Testis (tissue), 3 donors: Measurements from ENCODE around the gene ANKRD11. TPM values are rescaled to one million over a fixed set of nuclear protein-coding genes. Genes with fewer than 3 reads are reported as not detected.

Source experiments
- DNase-seq: peaks from one replicate; pipeline ENCODE4 v3.0.0-alpha.2; 2019
- H3K27ac ChIP-seq, 2 donors: fragments of 200-600 bp; sonication (generic); one replicate each; pipeline ENCODE4 v1.5.1; 2019
- H3K27me3 ChIP-seq: fragments of 200-600 bp; sonication (generic); one replicate; pipeline ENCODE4 v1.5.1; 2019
- H3K36me3 ChIP-seq: fragments of 200-600 bp; sonication (generic); one replicate; pipeline ENCODE4 v1.5.1; 2017; ENCODE audit warnings: low read depth; ENCODE audit errors: missing control alignments
- H3K4me1 ChIP-seq: fragments of 200-600 bp; sonication (generic); one replicate; pipeline ENCODE4 v1.5.1; 2019
- H3K4me3 ChIP-seq, 2 donors: fragments of 200-600 bp; sonication (generic); one replicate each; pipeline ENCODE4 v1.5.1; 2017 to 2019
- H3K9me3 ChIP-seq: fragments of 200-600 bp; sonication (generic); one replicate; pipeline ENCODE4 v1.5.1; 2017
- CTCF ChIP-seq, 3 experiments: fragments of 450-650 bp in 2 of 3; fragments of 200-600 bp in 1 of 3; sonication (generic) in 1 of 3; IDR thresholded peaks; one replicate each; pipeline ENCODE4 v1.5.1; 2016 to 2019; ENCODE audit warnings: antibody characterized with exemption in 3 of 3, mild to moderate bottlenecking in 2 of 3, moderate library complexity in 1 of 3
- POLR2A ChIP-seq: fragments of 450-650 bp; IDR thresholded peaks from one replicate; pipeline ENCODE4 v1.6.1; 2017; ENCODE audit warnings: antibody characterized with exemption, mild to moderate bottlenecking, moderate library complexity
- WGBS, 2 donors: methylation state at CpG; one replicate each; pipeline ENCODE4 v1.1.5; 2018; 5-methylcytosine and 5-hydroxymethylcytosine counted together
- intact Hi-C: fragments of 100-400 bp; cut with DNase I; formaldehyde crosslinking; loops from one replicate; pipeline ENCODE4 v1.15.1; 2023; ENCODE audit warnings: low total_unique reads
- polyA plus RNA-seq: library from polyadenylated mRNA; stranded (reverse); fragments of 350-450 nt; fragmentation: Illumina TruSeq; extraction: RNeasy Lipid Tissue Mini Kit (QIAGEN cat#74804); gene quantifications from one replicate; pipeline ENCODE4 v1.2.3, GENCODE V29; 2014; ENCODE audit warnings: low read depth, low replicate concordance; ENCODE audit not compliant: insufficient read depth
- total RNA-seq, 2 donors: library from RNA; depleted of rRNA; stranded (reverse); fragments of >200 nt; gene quantifications; one replicate each; pipeline ENCODE4 v1.2.3, GENCODE V29; 2016

The ANKRD11 gene
- total and polyA plus RNA-seq, 3 donors from 2014 or later = 49.7 to 187 (median 150) TPM

- intact Hi-C loops = no loop called here
- Histone ChIP-seq H3K27ac (no peak overlapping the region), H3K4me3 (no peak overlapping the region)
Observed at GRCh38 chr16:89371968-89372634, 118.3 kb downstream of the ANKRD11 start.

GRCh38 chr16:89371386-89371785 is 119.0 kb downstream of the ANKRD11 start:
- peaks cover 30% of the 10 kb centered on the region for H3K4me1 ChIP-seq
- 92 to 94% methylated on average over 6 to 12 of the region's 12 CpGs for WGBS, 2 donors
- no peak overlapping the region for H3K4me3 ChIP-seq
- TF ChIP-seq POLR2A = no peak
- no peak for TF ChIP-seq CTCF (IDR thresholded peaks at IDR 0.05)
- intact Hi-C loops = no loop called here
- no peaks in the 10 kb centered on the region for H3K36me3 ChIP-seq
- no peak for DNase-seq
- H3K9me3 ChIP-seq = no peaks in the 10 kb centered on the region
- H3K27me3 ChIP-seq = no peaks in the 10 kb centered on the region
- H3K27ac ChIP-seq = no peak overlapping the region

More at GRCh38 chr16:89371968-89372634, 118.3 kb downstream of the ANKRD11 start:
- DNase-seq = no peak
- Histone ChIP-seq H3K27me3 (no peaks in the 10 kb centered on the region), H3K9me3 (no peaks in the 10 kb centered on the region), H3K36me3 (no peaks in the 10 kb centered on the region), H3K4me1 (peaks cover 28% of the 10 kb centered on the region)
- 92 to 94% methylated on average over 29 to 32 of the region's 32 CpGs for WGBS, 2 donors
- TF ChIP-seq CTCF (IDR thresholded peaks at IDR 0.05) (no peak), POLR2A (no peak)

- no peaks in the 10 kb centered on the region for H3K27me3 ChIP-seq
- H3K36me3 ChIP-seq = no peaks in the 10 kb centered on the region
- WGBS, 2 donors = 88 to 96% methylated on average over 10 to 15 of the region's 15 CpGs
- no peaks in the 10 kb centered on the region for H3K9me3 ChIP-seq
- H3K27ac ChIP-seq = no peak overlapping the region
- intact Hi-C loops = no loop called here
- H3K4me1 ChIP-seq = peaks cover 30% of the 10 kb centered on the region
- DNase-seq = no peak
- TF ChIP-seq CTCF (IDR thresholded peaks at IDR 0.05) (no peak), POLR2A (no peak)
- H3K4me3 ChIP-seq = no peak overlapping the region
Observed at GRCh38 chr16:89370601-89371000, 119.8 kb downstream of the ANKRD11 start.

- no peak for DNase-seq
- H3K9me3 ChIP-seq = no peaks in the 10 kb centered on the region
- intact Hi-C loops = no loop called here
- H3K4me1 ChIP-seq = peaks cover 30% of the 10 kb centered on the region
- TF ChIP-seq POLR2A (no peak), CTCF (IDR thresholded peaks at IDR 0.05) (no peak)
- no peaks in the 10 kb centered on the region for H3K36me3 ChIP-seq
- H3K4me3 ChIP-seq = no peak overlapping the region
- no peak overlapping the region for H3K27ac ChIP-seq
- 57 to 71% methylated on average over 2 to 5 of the region's 5 CpGs for WGBS, 2 donors
- H3K27me3 ChIP-seq = no peaks in the 10 kb centered on the region
Observed at GRCh38 chr16:89370081-89370511, 120.3 kb downstream of the ANKRD11 start.
